NCI-H748 (cell line): ENCODE data around the gene KCNAB1.
A peak's percentile ranks its signal among the peaks of the same experiment; 100 is the strongest.
"Not testable (repeated sequence)": the region's sequence is repeated elsewhere in the genome, so short reads cannot be mapped to it uniquely, and the experiment has no call there.

Experiments
- DNase-seq: peaks from one replicate; lab custom pipeline; 2025; ENCODE audit not compliant: unreplicated experiment; lab: John Stamatoyannopoulos, UW

The KCNAB1 gene

DNA sequence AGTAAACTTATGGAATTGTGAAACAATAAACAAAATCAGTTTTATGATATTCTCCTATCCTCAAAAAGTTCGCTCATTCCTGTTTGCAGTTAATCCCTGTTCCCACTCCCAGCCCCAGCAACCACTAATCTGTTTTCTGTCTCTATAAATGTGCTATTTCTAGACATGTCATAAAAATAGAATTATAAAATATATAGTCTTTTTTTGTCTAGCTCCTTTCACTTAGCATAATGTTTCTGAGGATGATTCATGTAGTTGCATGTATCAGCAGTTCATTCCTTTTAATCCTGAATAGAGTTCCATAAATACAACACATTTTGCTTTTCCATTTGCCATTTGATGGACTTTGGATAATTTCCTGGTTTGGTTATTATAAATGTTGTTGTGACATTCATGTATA lies 140.0 kb downstream of the KCNAB1 start:
- DNase-seq, result no peak

- no peak for DNase-seq
These were observed 144.4 kb downstream of the KCNAB1 start for GRCh38 chr3:156264771-156265170.

DNA sequence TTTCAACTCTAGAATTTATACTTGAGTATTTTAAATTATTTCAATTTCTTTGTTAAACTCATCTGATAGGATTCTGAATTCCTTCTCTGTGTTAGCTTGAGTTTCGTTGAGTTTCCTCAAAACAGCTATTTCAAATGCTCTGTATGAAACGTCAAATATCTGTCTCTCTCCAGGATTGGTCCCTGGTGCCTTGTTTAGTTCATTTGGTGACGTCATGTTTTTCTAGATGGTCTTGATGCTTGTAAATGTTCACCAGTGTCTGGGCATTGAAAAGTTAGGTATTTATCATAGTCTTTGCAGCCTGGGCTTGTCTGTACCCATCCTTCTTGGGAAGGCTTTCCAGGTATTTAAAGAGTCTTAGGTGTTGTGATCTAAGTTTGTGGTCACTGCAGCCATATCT lies 151.1 kb downstream of the KCNAB1 start:
- no peak for DNase-seq

DNA sequence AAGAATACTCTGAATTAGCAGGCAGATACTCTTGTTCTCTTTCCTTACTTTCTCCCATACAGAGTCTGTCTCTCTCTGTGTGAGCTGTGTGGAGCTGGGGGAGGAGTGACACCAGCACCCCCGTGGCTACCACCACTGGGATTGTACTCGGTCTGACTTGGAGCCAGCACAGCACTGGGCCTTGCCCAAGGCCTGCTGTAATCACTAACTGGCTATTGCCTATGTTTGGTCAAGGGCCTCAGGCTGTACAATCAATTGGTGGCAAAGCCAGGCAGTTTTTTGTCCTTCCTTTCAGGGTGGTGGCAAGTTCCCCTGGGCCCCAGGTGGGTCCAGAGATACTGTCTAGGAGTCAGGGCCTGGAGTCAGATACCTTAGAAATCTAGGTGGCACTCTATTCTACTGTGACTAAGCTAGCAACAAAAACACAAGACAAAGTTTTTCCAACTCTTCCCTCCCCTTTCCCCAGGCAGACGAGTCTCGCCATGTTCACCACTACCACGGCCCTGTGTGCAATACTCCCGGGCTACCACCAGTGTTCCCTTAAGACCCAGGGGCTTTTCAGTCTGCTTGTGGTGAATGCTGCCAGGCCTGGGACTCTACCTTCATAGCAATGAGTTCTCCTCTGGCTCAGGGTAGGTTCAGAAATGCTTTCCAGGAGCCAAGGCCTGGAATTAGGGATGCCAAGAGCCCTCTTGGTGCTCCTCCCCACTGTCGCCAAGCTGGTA lies 151.8 kb downstream of the KCNAB1 start:
- no peak for DNase-seq

DNA sequence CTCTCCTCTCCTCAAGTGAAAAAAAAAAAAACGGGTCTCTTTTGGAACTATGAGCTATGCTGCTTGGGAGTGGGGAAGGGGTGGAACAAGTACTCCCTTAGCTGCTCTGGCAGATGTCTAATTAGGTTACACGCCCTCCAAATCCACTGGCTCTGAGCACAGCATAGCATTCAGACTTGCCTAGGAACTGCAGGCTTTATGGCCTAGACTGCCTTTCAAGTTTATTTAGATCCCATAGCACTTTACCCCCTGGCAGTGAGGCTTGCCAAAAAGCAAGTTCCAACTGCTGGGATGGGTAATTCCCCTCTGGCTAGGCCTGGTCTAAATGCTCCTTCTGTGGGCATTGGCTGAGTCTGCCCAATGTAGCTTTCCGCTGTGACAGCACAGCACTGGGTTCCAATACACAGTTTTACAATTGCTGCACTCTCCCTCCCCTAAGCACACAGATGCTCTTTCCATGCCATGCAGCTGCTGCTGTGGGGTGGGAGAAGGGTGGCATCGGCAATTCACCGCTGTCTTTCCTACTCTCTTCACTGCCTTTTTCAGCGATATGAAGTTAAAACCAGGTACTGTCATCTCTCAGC lies 152.8 kb downstream of the KCNAB1 start:
- no peak for DNase-seq

DNA sequence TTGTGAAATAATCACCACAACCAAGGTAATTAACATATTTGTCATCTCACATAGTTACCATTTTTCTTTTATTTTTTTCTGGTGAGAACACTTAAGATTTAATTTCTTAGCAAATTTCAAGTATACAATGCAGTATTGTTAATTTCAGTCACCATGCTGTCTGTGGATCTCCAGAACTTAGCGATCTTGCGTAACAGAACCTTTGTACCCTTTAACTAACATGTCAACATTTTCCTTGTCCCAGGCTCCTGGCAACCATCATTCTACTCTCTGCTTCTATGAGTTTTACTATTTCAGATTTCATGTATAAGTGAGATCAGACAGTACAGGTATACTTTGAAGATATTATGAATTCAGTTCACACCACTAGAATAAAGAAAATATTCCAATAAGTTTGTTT lies 154.4 kb downstream of the KCNAB1 start:
- no peak for DNase-seq

DNA sequence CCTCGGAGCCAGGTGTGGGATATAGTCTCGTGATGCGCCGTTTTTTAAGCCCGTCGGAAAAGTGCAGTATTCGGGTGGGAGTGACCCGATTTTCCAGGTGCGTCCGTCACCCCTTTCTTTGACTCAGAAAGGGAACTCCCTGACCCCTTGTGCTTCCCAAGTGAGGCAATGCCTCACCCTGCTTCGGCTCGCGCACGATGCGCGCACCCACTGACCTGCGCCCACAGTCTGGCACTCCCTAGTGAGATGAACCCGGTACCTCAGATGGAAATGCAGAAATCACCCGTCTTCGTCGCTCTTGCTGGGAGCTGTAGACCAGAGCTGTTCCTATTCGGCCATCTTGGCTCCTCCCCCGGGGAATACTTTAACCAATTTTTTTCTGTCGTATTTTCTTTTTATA lies 164.3 kb downstream of the KCNAB1 start:
- DNase-seq, result not testable (repeated sequence)

DNA sequence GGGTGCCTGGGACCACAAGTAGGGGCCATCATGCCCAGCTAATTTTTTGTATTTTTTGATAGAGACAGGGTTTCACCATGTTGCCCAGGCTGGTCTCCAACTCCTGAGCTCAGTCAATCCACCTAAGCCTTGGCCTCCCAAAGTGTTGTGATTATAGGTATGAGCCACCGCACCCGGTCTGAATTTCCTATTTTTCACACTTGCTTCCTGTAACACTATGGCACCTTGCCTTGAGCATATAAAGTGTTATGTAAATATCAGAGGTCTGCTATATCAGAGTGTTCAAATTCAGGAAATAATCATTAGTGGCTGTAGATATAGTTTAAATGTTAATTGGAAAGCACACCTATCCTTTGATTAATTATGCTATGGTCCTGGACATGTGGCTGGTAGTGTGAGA lies 165.2 kb downstream of the KCNAB1 start:
- DNase-seq, result no peak

DNA sequence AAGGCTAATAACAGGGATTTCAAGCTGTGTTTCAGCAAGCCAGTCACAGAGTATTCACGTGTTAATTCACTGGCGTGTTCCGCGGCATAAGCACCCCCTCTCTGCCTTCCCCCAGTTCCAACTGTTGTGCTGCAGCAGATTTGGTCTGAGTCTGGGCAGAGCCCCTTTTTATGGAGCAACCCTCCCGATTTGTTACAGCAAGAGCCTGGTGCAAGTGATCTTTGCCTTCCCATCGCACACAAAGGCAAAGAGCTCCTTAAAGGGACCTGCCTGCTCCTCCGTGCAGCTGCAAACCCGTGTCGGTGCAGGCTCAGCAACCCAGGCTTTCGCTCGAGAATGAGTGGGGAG lies 170.5 kb downstream of the KCNAB1 start:
- peak; percentile 42 for DNase-seq

- DNase-seq, result peak; percentile 54
These were observed 171.1 kb downstream of the KCNAB1 start for GRCh38 chr3:156291272-156292123.

- DNase-seq, result no peak
These were observed 173.2 kb downstream of the KCNAB1 start for GRCh38 chr3:156293566-156293965.

DNA sequence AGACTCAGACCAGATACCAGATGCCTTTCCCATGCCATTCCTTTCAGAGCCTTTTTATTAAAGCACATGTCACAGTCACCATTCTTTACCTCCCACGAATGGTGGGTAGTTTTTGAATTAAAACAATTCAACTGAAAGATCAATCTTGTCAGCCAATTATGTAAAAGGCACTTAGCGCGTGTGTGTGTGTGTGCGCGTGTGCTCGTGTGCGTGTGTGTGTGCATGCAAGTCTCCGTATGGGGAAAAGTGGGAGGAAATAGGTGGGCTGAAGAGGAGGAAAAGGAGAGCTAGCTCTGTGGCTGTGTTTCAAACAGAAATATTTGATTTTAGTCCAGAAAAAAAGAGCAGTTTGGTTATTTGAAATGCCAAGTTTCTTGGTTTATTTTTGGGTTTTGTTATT lies 177.2 kb downstream of the KCNAB1 start:
- no peak for DNase-seq

DNA sequence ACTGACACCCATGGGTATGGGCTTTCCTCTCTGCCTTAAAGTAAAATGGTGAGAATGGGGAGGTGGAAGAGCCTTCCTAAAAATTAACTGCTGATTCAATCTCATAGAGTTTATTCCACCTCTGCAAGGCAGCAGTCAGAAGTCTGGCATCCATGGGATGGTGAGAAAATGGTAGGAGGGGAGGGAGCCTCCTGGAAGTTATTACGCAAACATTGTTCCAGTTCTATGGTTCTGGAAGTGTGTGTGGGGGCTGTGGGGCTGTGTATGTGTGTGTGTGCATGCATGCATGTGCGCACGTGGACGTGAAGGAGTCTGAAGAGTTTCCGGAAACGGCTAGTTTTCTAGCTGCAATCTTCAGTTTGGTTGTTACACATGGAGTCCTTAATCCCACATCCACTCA lies 177.6 kb downstream of the KCNAB1 start:
- DNase-seq, result no peak

- no peak for DNase-seq
These were observed 178.6 kb downstream of the KCNAB1 start for GRCh38 chr3:156298938-156299337.

- DNase-seq, result no peak
These were observed 179.2 kb downstream of the KCNAB1 start for GRCh38 chr3:156299569-156299968.

- DNase-seq, result no peak
These were observed 180.0 kb downstream of the KCNAB1 start for GRCh38 chr3:156300371-156300770.

DNA sequence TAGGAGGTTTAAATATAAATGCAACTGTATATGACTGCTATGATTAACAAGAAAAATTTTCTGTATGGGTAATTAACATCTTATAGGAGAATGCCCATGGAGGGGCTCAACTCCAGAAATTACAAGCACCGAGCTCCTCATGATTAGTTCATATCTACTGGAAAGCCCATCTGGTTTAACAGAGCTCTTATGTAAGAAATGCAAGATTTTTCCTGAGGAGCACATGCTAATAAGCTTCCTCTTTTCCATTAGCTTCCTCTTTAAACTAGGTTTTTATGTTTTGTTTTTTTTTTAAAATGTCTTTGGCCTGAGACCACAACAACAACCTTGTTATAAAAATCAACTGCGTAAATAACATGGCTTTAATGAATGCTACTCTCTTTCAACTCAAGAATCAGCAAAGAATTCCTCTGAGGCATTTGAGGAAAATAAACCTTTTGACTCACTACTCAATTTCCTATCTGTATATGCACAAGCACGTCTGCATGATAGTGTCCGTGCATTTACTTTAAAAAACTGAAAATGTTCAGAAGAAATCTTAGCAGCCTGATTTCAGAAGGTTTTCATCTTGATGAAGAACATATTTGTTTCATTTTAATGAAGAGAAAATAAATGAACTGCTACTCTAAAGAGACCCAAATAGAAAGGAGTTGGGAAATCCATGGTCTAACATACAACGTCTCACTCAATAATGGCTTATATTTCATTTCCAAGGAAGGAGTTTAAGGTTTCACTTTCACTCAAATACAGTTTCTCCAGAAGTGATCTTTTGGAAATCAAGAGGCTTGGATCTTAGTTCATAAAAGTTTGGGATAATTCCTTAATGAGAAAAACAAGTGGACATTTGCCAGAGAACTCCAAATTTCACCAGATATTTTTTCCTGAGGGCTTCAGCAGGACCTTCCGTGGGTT lies 180.8 kb downstream of the KCNAB1 start:
- DNase-seq, result no peak

DNA sequence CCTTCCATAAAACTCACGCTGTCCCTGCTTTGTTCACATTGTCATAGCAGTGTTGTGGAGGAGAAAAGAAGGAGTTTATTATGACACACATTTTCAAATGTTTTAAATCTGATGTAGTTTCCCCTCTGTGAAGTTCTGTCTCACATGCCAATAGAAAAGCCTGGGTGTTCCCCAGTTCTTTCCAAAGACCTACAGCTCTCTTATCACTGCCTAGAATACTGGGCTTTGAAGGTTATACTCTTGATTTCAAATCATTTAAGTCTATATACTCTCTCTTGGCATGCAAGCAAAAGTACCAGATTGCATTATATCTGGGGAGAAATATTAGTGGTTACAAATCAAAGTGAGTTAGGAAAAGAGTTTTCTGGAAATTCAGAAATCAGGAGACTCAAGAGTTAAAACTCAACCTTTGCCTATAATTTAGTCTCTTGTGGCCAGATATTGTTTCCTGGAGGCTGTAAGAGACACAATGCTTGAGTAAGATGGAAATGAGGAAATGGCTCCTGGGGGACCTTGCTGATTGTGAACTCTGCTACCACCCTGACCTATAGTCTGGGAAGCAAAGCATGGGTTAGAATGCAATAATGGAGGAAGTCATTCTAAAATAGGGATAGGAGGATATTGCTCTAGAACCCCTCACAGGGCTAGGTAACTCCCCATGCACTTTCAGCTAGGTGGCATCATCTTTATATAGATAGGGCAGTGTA lies 182.8 kb downstream of the KCNAB1 start:
- no peak for DNase-seq

DNA sequence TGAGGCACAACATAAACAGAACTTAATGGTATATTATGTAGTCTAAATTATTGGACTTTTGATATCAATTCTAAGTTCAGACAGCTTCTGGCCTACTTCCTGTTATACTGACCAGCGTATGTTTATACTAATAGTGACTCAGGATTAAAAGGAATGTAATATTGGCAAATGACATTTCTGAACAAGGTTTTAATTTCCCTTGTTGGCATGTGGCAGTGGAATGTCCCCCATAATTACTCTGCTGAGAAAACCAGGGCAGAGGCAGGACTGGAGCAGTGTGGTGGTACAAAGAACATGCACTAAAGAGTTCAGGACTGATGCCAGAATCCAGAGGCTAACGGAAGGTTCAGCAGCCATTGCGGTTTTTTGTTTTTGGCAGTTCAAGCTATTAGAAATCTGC lies 184.0 kb downstream of the KCNAB1 start:
- no peak for DNase-seq

DNA sequence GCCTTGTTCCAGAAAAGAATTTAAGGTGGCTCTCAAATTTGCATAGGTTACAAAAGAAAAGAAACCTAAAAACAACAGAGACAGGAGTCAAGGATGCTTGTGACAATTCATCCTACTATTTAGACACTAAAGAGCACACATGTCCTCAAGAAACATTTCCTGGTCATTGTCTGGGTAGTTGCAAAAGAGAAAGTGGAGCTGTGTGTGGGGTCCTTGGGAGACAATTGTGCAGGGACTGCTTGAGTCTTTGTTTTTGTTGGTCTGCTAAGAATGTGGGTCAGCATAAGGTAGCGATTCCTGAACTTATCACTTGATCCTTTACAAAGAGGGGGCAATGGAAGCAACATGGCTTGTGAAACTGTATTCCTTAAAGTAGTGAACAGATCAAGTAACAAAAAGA lies 185.3 kb downstream of the KCNAB1 start:
- DNase-seq, result no peak

GRCh38 chr3:156307704-156308103 lies 187.3 kb downstream of the KCNAB1 start:
- no peak for DNase-seq
